NOMO-1 treated with dmso at 0.1 percent for 144 hours (cell line): Measurements from ENCODE around the gene SUMF1.
A peak's percentile ranks its signal among the peaks of the same experiment; 100 is the strongest.

Experiments used
- DNase-seq: peaks from one replicate; lab custom pipeline; 2025; ENCODE audit not compliant: unreplicated experiment; lab: John Stamatoyannopoulos, UW

Gene SUMF1

GRCh38 chr3:4497843-4498324, 30.8 kb upstream of the SUMF1 start:
- DNase-seq: no peak

GRCh38 chr3:4497005-4497692, 30.1 kb upstream of the SUMF1 start:
- DNase-seq: no peak

GRCh38 chr3:4496087-4496452, 29.0 kb upstream of the SUMF1 start:
- DNase-seq: no peak

DNA sequence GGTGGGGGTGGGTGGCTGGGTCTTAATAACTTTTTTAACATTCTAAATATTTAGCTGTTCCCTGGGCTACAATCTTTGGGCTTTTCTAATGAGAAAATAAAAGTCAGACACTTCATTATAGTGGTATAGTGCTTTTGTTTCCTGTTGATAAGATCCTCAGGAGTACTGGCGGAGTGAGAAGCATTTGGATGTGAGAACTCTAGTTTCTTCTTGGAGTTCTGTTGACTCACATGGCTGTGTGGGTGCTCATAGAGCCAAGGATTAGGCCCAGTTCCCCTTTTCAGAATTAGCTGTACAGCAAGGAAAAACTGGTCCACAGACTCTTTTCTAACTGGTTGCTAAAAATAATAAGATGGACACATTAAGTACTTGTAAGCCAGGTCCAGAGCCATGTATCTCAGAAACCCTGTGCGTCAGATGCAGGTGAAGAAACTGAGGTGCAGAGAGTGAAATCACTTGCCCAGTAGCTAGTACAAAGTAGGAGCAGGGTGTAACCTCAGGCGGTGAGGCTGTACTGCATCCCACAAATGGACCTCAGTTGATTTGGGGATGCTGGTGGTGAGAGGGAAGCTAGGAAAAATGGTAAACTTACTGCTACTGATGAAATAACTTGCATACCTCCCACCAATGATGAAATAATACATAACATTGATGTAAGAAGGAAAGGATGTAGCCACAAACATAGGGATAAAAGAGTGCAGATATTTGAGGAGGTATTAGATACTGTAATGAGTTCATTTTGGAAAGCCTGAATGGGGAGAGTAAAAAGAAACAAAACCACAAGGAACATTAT, 28.4 kb upstream of the SUMF1 start:
- DNase-seq: no peak

DNA sequence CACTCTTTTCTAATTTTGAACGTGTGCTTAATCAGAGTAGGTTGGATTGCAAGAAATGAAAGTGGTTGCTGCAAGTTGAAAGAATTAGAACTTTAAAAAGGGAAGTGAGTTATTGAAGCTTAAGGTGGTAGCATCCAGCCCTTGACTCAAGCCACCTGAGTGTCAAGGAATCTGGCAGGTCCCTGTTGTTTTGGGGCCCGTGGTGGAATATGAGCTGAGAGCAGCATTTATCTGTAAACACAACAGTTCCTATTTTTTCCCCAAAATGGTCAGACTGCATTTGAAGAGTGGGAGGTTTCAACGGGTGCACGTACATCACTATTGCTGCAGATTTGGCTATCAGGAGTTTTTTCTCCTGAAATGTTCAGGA, 27.8 kb upstream of the SUMF1 start:
- DNase-seq: no peak

GRCh38 chr3:4493941-4494894, 27.1 kb upstream of the SUMF1 start:
- DNase-seq: no peak

- DNase-seq: peak; percentile 99
Measured at GRCh38 chr3:4493014-4493940, 26.2 kb upstream of the SUMF1 start, which contains the start of gene ITPR1. Gene ITPR1, plus strand, starts transcription at chr3:4493348. Its CDS starts 23,144 bp downstream, at chr3:4516492.

DNA sequence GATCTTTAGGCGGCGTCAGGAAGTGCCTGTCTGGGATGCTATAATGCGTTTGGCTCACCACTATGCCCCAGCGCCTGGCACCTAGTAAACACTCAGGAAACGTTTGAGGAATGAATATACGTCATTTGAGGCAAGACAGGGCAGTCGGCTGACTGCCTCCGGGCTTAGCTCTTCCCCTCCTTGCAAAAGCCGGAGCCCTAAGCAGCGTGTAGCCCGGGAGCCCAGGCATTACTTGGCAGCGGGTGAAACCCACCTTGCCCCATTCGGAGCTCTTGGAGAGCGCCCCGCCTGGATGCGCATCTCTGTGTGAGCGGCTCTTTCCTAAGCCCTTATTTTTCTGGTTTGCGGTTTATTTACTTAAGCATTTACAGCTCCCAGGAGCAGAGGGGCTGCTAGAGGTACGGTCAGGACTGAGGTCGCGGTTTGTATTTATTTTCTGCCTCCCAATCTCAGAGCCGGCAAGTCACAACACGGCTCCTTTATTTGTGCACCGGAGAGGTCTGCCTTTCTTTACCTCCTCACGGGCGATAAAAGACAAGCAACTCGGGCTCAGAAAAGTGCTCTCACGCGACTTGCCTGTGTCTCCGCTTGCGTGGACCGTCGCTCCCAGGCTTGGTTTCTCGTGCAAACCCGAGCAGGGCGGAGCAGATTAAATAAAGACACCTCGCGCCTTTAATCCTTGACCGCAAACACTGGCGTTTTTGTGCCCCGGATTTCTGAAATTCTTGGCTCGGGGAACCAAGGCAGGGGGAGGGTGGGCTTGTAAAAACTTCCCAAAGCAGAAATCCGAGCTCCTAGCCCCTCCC, 25.3 kb upstream of the SUMF1 start:
- peak; percentile 49 for DNase-seq

DNA sequence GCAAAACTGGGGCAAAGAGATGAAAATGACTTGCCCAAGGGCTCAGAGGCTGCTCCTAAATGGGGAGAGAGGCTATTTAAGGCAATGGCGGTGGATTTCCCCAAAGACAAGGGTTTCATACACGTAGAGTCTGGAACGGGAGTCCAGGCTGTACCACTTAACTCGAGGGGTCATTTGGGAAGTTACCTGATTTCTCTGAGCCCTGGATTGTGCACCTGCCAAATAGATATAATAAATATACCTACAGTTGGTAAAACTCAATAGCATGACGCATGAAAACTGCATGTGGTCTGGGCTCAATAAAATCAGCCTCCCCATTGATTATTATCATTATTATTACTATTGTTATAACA, 24.8 kb upstream of the SUMF1 start:
- no peak for DNase-seq

GRCh38 chr3:4478261-4478660, 11.2 kb upstream of the SUMF1 start:
- peak; percentile 58 for DNase-seq

- no peak for DNase-seq
Measured at GRCh38 chr3:4476496-4476895, 9.4 kb upstream of the SUMF1 start.

DNA sequence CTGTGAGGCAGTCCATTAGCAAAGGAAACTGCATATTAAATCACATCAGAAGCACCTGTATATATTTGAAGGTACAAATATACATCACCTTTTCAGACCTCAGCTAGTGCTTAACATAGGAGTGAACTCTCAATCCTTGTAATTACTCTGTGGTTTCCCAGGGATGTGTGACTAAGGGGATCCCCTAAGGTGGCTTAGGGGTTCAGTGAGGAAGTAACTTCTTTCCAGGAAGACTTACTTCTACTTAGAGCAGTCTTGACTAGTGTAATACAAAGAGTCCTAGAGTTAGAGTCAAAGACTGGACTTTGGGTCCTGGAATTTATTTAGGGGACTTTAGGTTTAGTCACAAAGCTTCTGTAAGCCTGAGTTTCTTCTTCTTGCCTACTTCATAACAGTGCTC, 8.7 kb upstream of the SUMF1 start:
- no peak for DNase-seq

- peak; percentile 95 for DNase-seq
Measured at GRCh38 chr3:4474683-4475490, 7.8 kb upstream of the SUMF1 start.

- no peak for DNase-seq
Measured at GRCh38 chr3:4472766-4473165, 5.7 kb upstream of the SUMF1 start.

- no peak for DNase-seq
Measured at GRCh38 chr3:4472312-4472711, 5.2 kb upstream of the SUMF1 start.

- DNase-seq: no peak
Measured at GRCh38 chr3:4471907-4472306, 4.8 kb upstream of the SUMF1 start.

DNA sequence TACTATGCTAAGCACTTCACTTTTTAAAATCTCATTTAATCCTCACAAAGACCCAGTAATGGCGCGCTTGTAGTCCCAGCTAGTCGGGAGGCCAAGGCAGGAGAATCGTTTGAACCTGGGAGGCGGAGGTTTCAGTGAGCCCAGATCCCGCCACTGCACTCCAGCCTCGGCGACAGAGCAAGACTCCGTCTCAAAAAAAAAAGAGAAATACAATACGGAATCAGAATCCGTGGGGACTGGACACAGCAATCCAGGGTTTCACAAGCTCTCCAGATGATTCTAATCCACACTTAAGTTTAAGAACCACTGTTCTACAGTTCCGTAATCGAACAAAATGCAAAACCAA, 426 bp upstream of the SUMF1 start:
- no peak for DNase-seq

- no peak for DNase-seq
Measured at GRCh38 chr3:4464576-4464975, 2.5 kb downstream of the SUMF1 start.
